BE2C (cell line): ENCODE measurements around the gene ABCA2.
A peak's percentile ranks its signal among the peaks of the same experiment; 100 is the strongest.
"Not testable (repeated sequence)": the region's sequence is repeated elsewhere in the genome, so short reads cannot be mapped to it uniquely, and the experiment has no call there.

ENCODE experiments used
- DNase-seq: peaks from one replicate; pipeline ENCODE4 v3.0.0-alpha.2; 2020
- H3K27me3 ChIP-seq: fragments of 250-450 bp; sonication (Bioruptor Pico); 2 replicates; pipeline ENCODE4 v1.5.1; 2020; ENCODE audit warnings: mild to moderate bottlenecking
- H3K36me3 ChIP-seq: fragments of 250-450 bp; sonication (Bioruptor Pico); 2 replicates; pipeline ENCODE4 v1.5.1; 2020; ENCODE audit warnings: mild to moderate bottlenecking
- H3K4me1 ChIP-seq: fragments of 250-450 bp; sonication (Bioruptor Pico); 2 replicates; pipeline ENCODE4 v1.5.1; 2020
- H3K4me3 ChIP-seq: 2 replicates; pipeline ENCODE4 v1.5.1; 2011; ENCODE audit warnings: low read depth, low read length
- H3K9me3 ChIP-seq: fragments of 250-450 bp; sonication (Bioruptor Pico); 2 replicates; pipeline ENCODE4 v1.5.1; 2020
- CTCF ChIP-seq: IDR thresholded peaks from 2 replicates; pipeline ENCODE4 v1.5.1; 2012; ENCODE audit warnings: mild to moderate bottlenecking, low read depth, low read length

The ABCA2 gene

GRCh38 chr9:137064027-137064879 lies 36.2 kb upstream of the ABCA2 start:
- Histone ChIP-seq H3K36me3 (peaks cover 39% of the 10 kb centered on the region), H3K9me3 (no peaks in the 10 kb centered on the region), H3K4me1 (peaks cover 6% of the 10 kb centered on the region), H3K27me3 (no peaks in the 10 kb centered on the region), H3K4me3 (no peak overlapping the region)
- DNase-seq: peak; percentile 80
- peak; percentile 81 for TF ChIP-seq CTCF

GRCh38 chr9:137063311-137064026 lies 35.4 kb upstream of the ABCA2 start:
- H3K36me3 ChIP-seq: peaks cover 39% of the 10 kb centered on the region
- H3K27me3 ChIP-seq: no peaks in the 10 kb centered on the region
- H3K4me1 ChIP-seq: peaks cover 6% of the 10 kb centered on the region
- DNase-seq: no peak
- no peak for TF ChIP-seq CTCF
- no peak overlapping the region for H3K4me3 ChIP-seq
- no peaks in the 10 kb centered on the region for H3K9me3 ChIP-seq

GRCh38 chr9:137062798-137063197 lies 34.8 kb upstream of the ABCA2 start:
- H3K4me3 ChIP-seq, H3K9me3 ChIP-seq, DNase-seq, H3K27me3 ChIP-seq, H3K4me1 ChIP-seq: not testable (repeated sequence)
- H3K36me3 ChIP-seq: peaks cover 37% of the 10 kb centered on the region

- H3K36me3 ChIP-seq: peaks cover 36% of the 10 kb centered on the region
- H3K4me3 ChIP-seq: no peak overlapping the region
- H3K27me3 ChIP-seq: no peaks in the 10 kb centered on the region
- DNase-seq: no peak
- H3K9me3 ChIP-seq: no peaks in the 10 kb centered on the region
- no peaks in the 10 kb centered on the region for H3K4me1 ChIP-seq
- no peak for TF ChIP-seq CTCF
These were observed 34.3 kb upstream of the ABCA2 start for GRCh38 chr9:137062384-137062783.

- no peak for DNase-seq
These were observed 30.6 kb upstream of the ABCA2 start for GRCh38 chr9:137058521-137059234.

More at GRCh38 chr9:137058521-137059234, 30.6 kb upstream of the ABCA2 start:
- TF ChIP-seq CTCF: no peak
- H3K36me3 ChIP-seq: peaks cover 2% of the 10 kb centered on the region
- H3K4me3 ChIP-seq: no peak overlapping the region
- H3K4me1 ChIP-seq: peaks cover 15% of the 10 kb centered on the region
- H3K9me3 ChIP-seq: no peaks in the 10 kb centered on the region
- H3K27me3 ChIP-seq: no peaks in the 10 kb centered on the region
